ENCODE results near the gene FHDC1.

DNA sequence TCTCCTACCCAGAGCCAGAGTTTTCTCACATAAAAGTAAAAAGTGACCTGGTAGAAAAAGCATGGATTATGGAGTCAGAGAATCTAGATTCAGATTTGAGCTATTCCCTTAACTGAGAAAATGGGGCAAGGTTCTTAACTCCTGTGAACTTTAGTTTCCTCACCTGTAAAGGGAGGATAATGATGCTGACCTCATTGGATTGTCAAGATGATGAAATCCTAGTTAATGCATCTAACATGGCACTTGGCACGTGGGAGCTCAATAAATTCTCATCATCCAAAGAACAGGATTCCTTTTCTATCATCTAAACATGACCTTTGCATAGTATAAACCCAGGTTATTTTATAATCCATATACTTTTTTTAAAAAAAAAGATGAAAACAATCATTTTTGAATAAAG, 18.6 kb downstream of the FHDC1 start:
- TF ChIP-seq, protein P1, sequence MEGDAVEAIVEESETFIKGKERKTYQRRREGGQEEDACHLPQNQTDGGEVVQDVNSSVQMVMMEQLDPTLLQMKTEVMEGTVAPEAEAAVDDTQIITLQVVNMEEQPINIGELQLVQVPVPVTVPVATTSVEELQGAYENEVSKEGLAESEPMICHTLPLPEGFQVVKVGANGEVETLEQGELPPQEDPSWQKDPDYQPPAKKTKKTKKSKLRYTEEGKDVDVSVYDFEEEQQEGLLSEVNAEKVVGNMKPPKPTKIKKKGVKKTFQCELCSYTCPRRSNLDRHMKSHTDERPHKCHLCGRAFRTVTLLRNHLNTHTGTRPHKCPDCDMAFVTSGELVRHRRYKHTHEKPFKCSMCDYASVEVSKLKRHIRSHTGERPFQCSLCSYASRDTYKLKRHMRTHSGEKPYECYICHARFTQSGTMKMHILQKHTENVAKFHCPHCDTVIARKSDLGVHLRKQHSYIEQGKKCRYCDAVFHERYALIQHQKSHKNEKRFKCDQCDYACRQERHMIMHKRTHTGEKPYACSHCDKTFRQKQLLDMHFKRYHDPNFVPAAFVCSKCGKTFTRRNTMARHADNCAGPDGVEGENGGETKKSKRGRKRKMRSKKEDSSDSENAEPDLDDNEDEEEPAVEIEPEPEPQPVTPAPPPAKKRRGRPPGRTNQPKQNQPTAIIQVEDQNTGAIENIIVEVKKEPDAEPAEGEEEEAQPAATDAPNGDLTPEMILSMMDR (IDR thresholded peaks at IDR 0.05; ENCODE audit: insufficient read depth, low read depth, low read length) = no peak
- no peak for TF ChIP-seq EZH2 (IDR thresholded peaks at IDR 0.05; ENCODE audit: insufficient read depth, low read length)

All from astrocyte (in vitro differentiated cells and primary cell).